Vagina (tissue), 2 donors: ENCODE data around the gene ZNF445. TPM values are rescaled to one million over a fixed set of nuclear protein-coding genes. Genes with fewer than 3 reads are reported as not detected.

ENCODE experiments used
- DNase-seq, 2 donors: peaks; one replicate each; pipeline ENCODE4 v3.0.0-alpha.2; 2017; ENCODE audit errors: extremely low spot score in 2 of 2
- H3K27ac ChIP-seq: fragments of 200-600 bp; sonication (generic); one replicate; pipeline ENCODE4 v1.5.1; 2019
- H3K27me3 ChIP-seq: fragments of 200-600 bp; sonication (generic); one replicate; pipeline ENCODE4 v1.5.1; 2019
- H3K36me3 ChIP-seq, 2 donors: fragments of 200-600 bp; sonication (generic); one replicate each; pipeline ENCODE4 v1.5.1; 2017 to 2019
- H3K4me1 ChIP-seq: fragments of 200-600 bp; sonication (generic); one replicate; pipeline ENCODE4 v1.5.1; 2019
- H3K4me3 ChIP-seq, 2 donors: fragments of 200-600 bp; sonication (generic); 1 replicate in 1 of 2; 2 replicates in 1 of 2; pipeline ENCODE4 v1.5.1; 2016 to 2019
- H3K9me3 ChIP-seq: fragments of 200-600 bp; sonication (generic); one replicate; pipeline ENCODE4 v1.5.1; 2019
- CTCF ChIP-seq, 3 experiments: fragments of 450-650 bp in 2 of 3; fragments of 200-600 bp in 1 of 3; sonication (generic) in 1 of 3; IDR thresholded peaks; one replicate each; pipeline ENCODE4 v1.5.1; 2017 to 2019; ENCODE audit warnings: antibody characterized with exemption in 3 of 3, mild to moderate bottlenecking in 2 of 3, moderate library complexity in 2 of 3
- POLR2A ChIP-seq, 2 donors: fragments of 450-650 bp; IDR thresholded peaks; one replicate each; pipeline ENCODE4 v1.6.1; 2017; ENCODE audit warnings: antibody characterized with exemption in 2 of 2, mild to moderate bottlenecking in 2 of 2, moderate library complexity in 2 of 2
- POLR2AphosphoS5 ChIP-seq, 2 donors: sonication (generic); formaldehyde crosslinking; IDR thresholded peaks; one replicate each; pipeline ENCODE4 v1.9.0; 2017; ENCODE audit warnings: antibody characterized with exemption in 2 of 2, mild to moderate bottlenecking in 2 of 2, low read depth in 1 of 2; ENCODE audit not compliant: insufficient read depth in 1 of 2
- intact Hi-C: fragments of 100-400 bp; cut with DNase I; formaldehyde crosslinking; loops from one replicate; pipeline ENCODE4 v1.15.1; 2023
- total RNA-seq: library from RNA; depleted of rRNA; stranded (reverse); fragments of >200 nt; gene quantifications from one replicate; pipeline ENCODE4 v1.2.3, GENCODE V29; 2016

The ZNF445 gene
- total RNA-seq, 1 donor from 2014 or later = 8.8 TPM

- no peak for DNase-seq
- Histone ChIP-seq H3K9me3 (peaks cover 15% of the 10 kb centered on the region), H3K4me3 (no peak overlapping the region), H3K27ac (no peak overlapping the region), H3K4me1 (no peaks in the 10 kb centered on the region), H3K27me3 (no peaks in the 10 kb centered on the region), H3K36me3 (peaks cover 0 to 51% of the 10 kb centered on the region in 2 donors)
- TF ChIP-seq POLR2A (IDR thresholded peaks at IDR 0.05) = no peak
- TF ChIP-seq CTCF (IDR thresholded peaks at IDR 0.05) = no peak
- TF ChIP-seq POLR2AphosphoS5 (IDR thresholded peaks at IDR 0.05; ENCODE audit: insufficient read depth in 1 of 2, low read depth in 1 of 2) = no peak
- intact Hi-C loops = no loop called here
Measured at GRCh38 chr3:44499149-44499898, 21.9 kb upstream of the ZNF445 start.

GRCh38 chr3:44495636-44496415 is 18.4 kb upstream of the ZNF445 start:
- no peaks in the 10 kb centered on the region for H3K4me1 ChIP-seq
- TF ChIP-seq POLR2AphosphoS5 (IDR thresholded peaks at IDR 0.05; ENCODE audit: insufficient read depth in 1 of 2, low read depth in 1 of 2) (no peak), POLR2A (IDR thresholded peaks at IDR 0.05) (no peak), CTCF (IDR thresholded peaks at IDR 0.05) (no peak)
- no peak for DNase-seq
- intact Hi-C loops = no loop called here
- H3K36me3 ChIP-seq = peaks cover 0 to 35% of the 10 kb centered on the region in 2 donors
- no peak overlapping the region for H3K4me3 ChIP-seq
- peaks cover 15% of the 10 kb centered on the region for H3K9me3 ChIP-seq
- no peaks in the 10 kb centered on the region for H3K27me3 ChIP-seq
- H3K27ac ChIP-seq = no peak overlapping the region

- Histone ChIP-seq H3K4me3 (no peak overlapping the region), H3K9me3 (no peaks in the 10 kb centered on the region), H3K4me1 (no peaks in the 10 kb centered on the region), H3K36me3 (peaks cover 0 to 2% of the 10 kb centered on the region in 2 donors), H3K27ac (no peak overlapping the region), H3K27me3 (no peaks in the 10 kb centered on the region)
- no peak for TF ChIP-seq CTCF (IDR thresholded peaks at IDR 0.05)
- TF ChIP-seq POLR2AphosphoS5 (IDR thresholded peaks at IDR 0.05; ENCODE audit: insufficient read depth in 1 of 2, low read depth in 1 of 2) = no peak
- TF ChIP-seq POLR2A (IDR thresholded peaks at IDR 0.05) = no peak
- intact Hi-C loops = no loop called here
- DNase-seq = no peak
Measured at GRCh38 chr3:44492496-44492895, 15.0 kb upstream of the ZNF445 start.

- no peaks in the 10 kb centered on the region for H3K27me3 ChIP-seq
- no peak overlapping the region for H3K27ac ChIP-seq
- H3K4me3 ChIP-seq = no peak overlapping the region
- TF ChIP-seq CTCF (IDR thresholded peaks at IDR 0.05) (no peak), POLR2A (IDR thresholded peaks at IDR 0.05) (no peak), POLR2AphosphoS5 (IDR thresholded peaks at IDR 0.05; ENCODE audit: insufficient read depth in 1 of 2, low read depth in 1 of 2) (no peak)
- peaks cover 6% of the 10 kb centered on the region for H3K4me1 ChIP-seq
- intact Hi-C loops = no loop called here
- H3K9me3 ChIP-seq = no peaks in the 10 kb centered on the region
- H3K36me3 ChIP-seq = no peaks in the 10 kb centered on the region
- DNase-seq = no peak
Measured at GRCh38 chr3:44482721-44483120, 5.3 kb upstream of the ZNF445 start.
